Measurements from ENCODE around the gene MYO9A. TPM values are rescaled to one million over a fixed set of nuclear protein-coding genes. Genes with fewer than 3 reads are reported as not detected.

Gene MYO9A
- total RNA-seq, 1 experiment from 2014 or later, result 23.0 TPM

DNA sequence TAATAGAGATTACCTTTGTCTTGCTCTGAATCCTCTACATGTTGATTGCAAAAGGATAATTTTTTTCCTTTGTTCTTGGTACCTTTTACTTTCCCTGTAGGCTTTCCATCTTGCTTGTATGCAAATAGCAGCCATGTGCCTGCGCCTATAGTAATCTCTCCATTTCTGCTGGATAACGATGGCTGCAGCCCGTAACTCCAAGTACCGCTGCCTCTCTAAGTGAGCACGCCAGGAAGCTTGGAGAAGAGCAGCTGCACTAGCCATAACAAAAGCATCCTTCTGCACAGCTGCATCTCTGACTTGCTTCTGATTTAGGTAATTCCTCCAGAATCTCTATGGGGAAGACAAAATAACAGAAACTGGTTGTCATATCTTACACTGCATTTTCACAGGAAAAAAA is 218.3 kb downstream of the MYO9A start:
- peaks cover 0 to 2% of the 10 kb centered on the region in 2 experiments; a peak in 1 of 4 replicates for H3K36me3 ChIP-seq (ENCODE audit: control insufficient read depth in 1 of 2, insufficient read depth in 2 of 2, low read length in 2 of 2)
- no TSS peak for BruUV-seq (replicated peaks)
- CTCF ChIA-PET, result no interaction called here

More for the DNA sequence above, 218.3 kb downstream of the MYO9A start:
- Histone ChIP-seq H3K4me2 (ENCODE audit: low read length) (no peak overlapping the region), H3K27me3 (ENCODE audit: insufficient read depth, low read length) (no peaks in the 10 kb centered on the region), H2AFZ (ENCODE audit: low read depth, low read length, poor library complexity, severe bottlenecking) (no peak overlapping the region), H3K79me2 (ENCODE audit: insufficient read depth, low read length) (no peaks in the 10 kb centered on the region), H3K9me2 (ENCODE audit: insufficient read depth) (no peaks in the 10 kb centered on the region), H3K9ac (ENCODE audit: low read length) (no peak overlapping the region), H3K4me1 (ENCODE audit: control insufficient read depth in 1 of 2, insufficient read depth in 2 of 2, low read length in 2 of 2) (no peaks in the 10 kb centered on the region), H3K27ac (ENCODE audit: low read depth, low read length) (no peak overlapping the region), H4K20me1 (ENCODE audit: insufficient read depth) (no peaks in the 10 kb centered on the region), H3K9me3 (ENCODE audit: control insufficient read depth in 1 of 2, insufficient read depth in 1 of 2, low read depth in 1 of 2, low read length in 2 of 2) (no peaks in the 10 kb centered on the region), H3K4me3 (replicated peaks in 1 of 2; ENCODE audit: low read depth in 1 of 2, low read length in 2 of 2) (no peak overlapping the region)
- RAD21 ChIA-PET (ENCODE audit: low non-redundant PET in 1 of 2, low total read pairs in 2 of 2, uncharacterized antibody in 2 of 2, unreplicated experiment in 2 of 2), result no interaction called here
- POLR2A ChIA-PET, result no interaction called here
- intact Hi-C loops (cut with micrococcal nuclease), result no loop called here
- no peak for TF ChIP-seq SRF (IDR thresholded peaks at IDR 0.05; ENCODE audit: low read depth)
- TF ChIP-seq EZH2 (IDR thresholded peaks at IDR 0.05), result no peak
- no peak for TF ChIP-seq CEBPB (IDR thresholded peaks at IDR 0.05; ENCODE audit: low read depth)
- no peak for TF ChIP-seq POLR2A (IDR thresholded peaks at IDR 0.05; ENCODE audit: borderline replicate concordance, extremely low read depth, insufficient read depth, insufficient read length)
- TF ChIP-seq POLR2AphosphoS5 (IDR thresholded peaks at IDR 0.05; ENCODE audit: low read depth, low read length), result no peak
- no peak for TF ChIP-seq ATF3 (IDR thresholded peaks at IDR 0.05)
- no peak for TF ChIP-seq CTCF (IDR thresholded peaks at IDR 0.05 in 2 of 3, conservative IDR thresholded peaks at IDR 0.05 in 1 of 3; ENCODE audit: borderline replicate concordance in 1 of 3, insufficient read depth in 1 of 3, low read depth in 2 of 3, low read length in 2 of 3)
- no peak for TF ChIP-seq JUND (IDR thresholded peaks at IDR 0.05)
- TF ChIP-seq ELF1 (IDR thresholded peaks at IDR 0.05; ENCODE audit: borderline replicate concordance, low read depth), result no peak
- TF ChIP-seq, protein P1, sequence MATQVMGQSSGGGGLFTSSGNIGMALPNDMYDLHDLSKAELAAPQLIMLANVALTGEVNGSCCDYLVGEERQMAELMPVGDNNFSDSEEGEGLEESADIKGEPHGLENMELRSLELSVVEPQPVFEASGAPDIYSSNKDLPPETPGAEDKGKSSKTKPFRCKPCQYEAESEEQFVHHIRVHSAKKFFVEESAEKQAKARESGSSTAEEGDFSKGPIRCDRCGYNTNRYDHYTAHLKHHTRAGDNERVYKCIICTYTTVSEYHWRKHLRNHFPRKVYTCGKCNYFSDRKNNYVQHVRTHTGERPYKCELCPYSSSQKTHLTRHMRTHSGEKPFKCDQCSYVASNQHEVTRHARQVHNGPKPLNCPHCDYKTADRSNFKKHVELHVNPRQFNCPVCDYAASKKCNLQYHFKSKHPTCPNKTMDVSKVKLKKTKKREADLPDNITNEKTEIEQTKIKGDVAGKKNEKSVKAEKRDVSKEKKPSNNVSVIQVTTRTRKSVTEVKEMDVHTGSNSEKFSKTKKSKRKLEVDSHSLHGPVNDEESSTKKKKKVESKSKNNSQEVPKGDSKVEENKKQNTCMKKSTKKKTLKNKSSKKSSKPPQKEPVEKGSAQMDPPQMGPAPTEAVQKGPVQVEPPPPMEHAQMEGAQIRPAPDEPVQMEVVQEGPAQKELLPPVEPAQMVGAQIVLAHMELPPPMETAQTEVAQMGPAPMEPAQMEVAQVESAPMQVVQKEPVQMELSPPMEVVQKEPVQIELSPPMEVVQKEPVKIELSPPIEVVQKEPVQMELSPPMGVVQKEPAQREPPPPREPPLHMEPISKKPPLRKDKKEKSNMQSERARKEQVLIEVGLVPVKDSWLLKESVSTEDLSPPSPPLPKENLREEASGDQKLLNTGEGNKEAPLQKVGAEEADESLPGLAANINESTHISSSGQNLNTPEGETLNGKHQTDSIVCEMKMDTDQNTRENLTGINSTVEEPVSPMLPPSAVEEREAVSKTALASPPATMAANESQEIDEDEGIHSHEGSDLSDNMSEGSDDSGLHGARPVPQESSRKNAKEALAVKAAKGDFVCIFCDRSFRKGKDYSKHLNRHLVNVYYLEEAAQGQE (IDR thresholded peaks at IDR 0.05; ENCODE audit: low read depth), result no peak
- DNase-seq (ENCODE audit: low read depth, low spot score), result no peak
- no peak for ATAC-seq
